GM19025 (cell line): Measurements from ENCODE around the gene NRSN2.
"Not testable (repeated sequence)": the region's sequence is repeated elsewhere in the genome, so short reads cannot be mapped to it uniquely, and the experiment has no call there.

ENCODE experiments used
- ATAC-seq: cut with Tn5 transposase; IDR thresholded peaks from one replicate; pipeline ENCODE4 v1.9.1; 2021; ENCODE audit warnings: mild to moderate bottlenecking, low read depth, moderate library complexity; ENCODE audit not compliant: unreplicated experiment

Gene NRSN2

DNA sequence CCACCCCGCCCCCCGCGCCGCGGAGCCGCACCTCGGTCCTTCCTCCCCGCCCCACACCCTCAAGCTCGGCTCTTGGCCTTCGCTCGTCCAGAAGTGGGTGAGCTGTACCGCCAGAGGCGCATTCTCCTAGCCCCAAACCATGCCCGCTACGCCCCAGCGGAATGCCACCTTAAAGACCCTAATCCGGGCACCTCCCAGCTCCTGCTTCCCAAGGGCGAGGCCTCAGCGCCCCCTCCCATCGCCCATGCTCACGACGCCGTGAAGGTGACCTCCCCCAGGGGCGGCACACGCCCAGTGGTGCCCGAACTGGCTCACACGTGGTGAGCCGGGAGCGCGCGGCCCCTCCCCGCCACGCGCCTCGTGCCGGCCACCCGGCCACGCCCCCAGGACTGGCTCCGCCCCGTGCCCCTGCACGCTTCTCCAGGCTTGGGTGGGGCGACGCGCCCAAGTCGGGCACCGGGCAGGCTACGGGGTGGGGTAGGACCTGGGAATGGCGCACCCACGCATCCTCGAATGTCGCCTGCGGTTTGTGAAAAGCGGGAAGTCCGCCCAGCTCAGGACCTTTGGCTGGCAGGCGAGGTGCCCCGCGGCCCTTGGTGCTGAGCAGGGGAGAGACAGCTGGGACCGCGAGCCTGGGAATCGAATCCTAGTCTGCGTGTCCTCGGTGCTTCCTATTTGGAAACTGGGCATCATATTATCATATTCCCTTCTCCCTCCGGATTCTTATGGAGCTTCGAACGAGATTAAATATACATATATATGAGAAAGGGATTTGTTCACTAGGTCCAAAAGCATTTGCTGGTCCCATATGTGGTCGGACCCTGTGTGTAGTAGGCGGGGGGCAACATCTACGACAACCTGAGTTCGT is 22.5 kb upstream of the NRSN2 start:
- peak; percentile 44 for ATAC-seq

DNA sequence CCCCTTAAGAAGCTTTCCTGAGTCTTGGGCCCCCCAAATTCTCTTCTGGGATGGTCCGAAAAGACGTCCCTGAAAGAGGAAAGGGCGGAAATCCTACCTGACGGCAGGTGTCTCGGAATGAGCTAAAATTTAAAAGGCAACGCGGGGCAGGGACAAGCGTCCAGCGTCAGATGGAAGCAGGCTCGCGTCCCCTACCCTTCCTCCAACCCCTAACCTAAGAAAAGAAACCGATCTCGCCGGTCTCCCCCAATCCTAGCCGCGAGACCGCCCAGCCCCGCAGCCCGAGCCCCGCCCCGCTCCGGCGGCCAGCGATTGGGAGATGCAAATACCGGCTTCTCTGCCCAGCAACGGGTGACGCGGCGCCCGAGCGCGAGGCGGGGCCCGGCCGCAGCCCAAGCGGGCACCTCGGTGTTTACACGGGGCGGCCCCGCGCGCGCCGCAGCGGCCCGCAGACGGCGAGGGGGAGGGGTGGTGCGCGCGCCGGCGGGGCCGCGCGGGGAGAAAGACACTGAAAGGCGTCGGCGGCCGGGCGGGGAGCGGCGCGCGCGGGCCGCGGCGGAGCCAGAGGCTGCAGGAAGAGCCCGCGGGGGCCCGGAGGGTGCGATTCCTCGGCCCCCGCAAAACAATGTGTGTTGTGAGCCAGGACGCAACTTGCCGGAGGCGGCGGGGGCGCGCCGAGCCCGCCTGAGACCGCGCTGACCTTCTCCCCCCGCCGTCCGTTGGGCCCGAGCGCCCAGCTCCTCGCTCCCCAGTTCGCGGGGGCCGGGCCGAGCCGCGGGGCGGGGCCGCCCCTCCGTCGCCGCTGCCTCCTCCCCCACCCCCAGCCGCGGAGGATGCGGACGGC is 21.6 kb upstream of the NRSN2 start, which contains the start of gene SOX12:
Gene SOX12, plus strand, starts transcription at position 508 of the 844 bp plus-strand sequence. CDS start 373 bp downstream, outside the sequence.
- ATAC-seq, result peak; percentile 71

DNA sequence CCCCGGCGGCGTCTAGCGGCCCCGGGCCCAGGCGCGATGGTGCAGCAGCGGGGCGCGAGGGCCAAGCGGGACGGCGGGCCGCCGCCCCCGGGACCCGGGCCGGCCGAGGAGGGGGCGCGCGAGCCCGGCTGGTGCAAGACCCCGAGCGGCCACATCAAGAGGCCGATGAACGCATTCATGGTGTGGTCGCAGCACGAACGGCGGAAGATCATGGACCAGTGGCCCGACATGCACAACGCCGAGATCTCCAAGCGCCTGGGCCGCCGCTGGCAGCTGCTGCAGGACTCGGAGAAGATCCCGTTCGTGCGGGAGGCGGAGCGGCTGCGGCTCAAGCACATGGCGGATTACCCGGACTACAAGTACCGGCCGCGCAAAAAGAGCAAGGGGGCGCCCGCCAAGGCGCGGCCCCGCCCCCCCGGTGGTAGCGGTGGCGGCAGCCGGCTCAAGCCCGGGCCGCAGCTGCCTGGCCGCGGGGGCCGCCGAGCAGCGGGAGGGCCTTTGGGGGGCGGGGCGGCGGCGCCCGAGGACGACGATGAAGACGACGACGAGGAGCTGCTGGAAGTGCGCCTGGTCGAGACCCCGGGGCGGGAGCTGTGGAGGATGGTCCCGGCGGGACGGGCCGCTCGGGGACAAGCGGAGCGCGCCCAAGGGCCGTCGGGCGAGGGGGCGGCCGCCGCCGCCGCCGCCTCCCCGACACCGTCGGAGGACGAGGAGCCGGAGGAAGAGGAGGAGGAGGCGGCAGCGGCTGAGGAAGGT is 20.8 kb upstream of the NRSN2 start:
- no peak for ATAC-seq

GRCh38 chr20:326645-327185 is 20.2 kb upstream of the NRSN2 start:
- ATAC-seq, result no peak

DNA sequence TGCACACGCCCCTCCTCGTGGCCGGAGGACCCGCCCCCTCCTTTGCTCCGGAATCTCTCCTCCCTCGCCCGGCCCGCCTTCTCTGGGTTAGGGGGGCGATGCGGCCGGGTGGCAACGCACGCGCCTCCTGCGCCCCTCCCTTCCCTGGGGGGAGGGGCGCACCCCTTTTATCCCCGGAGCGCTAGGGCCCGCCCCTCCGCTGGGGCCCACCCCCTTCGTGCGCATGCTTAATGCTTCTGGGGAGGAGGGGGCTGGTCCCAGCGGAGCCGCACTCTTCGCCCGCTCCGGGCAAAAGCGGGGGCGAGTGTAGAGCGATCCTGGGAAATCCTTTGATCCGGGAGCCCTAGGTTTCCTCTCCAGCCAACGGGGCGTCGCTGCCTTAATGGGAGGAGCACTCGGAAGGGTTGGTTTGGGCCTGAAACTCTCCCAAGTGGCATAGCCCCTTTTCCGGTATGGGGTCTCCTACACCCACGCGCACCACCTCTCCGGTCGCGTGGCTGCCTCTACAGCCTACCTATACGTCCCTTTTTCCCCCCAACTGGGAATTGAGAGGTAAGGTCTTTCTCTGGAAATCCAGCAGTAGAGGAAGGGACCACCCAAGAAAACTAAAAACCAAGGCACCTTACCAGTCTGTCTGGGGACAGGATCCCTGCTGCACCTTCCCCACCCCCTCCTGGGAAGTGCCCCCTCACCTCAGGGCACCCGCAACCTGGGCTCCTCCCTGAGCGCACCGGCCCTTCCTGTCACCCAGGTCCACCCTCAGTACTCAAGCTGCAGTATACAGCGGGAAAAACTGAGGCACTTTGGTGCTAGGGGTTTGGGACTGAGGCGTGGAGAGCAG is 19.5 kb upstream of the NRSN2 start:
- ATAC-seq, result no peak

GRCh38 chr20:328027-328974 is 18.6 kb upstream of the NRSN2 start:
- ATAC-seq, result no peak

- no peak for ATAC-seq
Observed at GRCh38 chr20:328975-329695, 17.8 kb upstream of the NRSN2 start.

DNA sequence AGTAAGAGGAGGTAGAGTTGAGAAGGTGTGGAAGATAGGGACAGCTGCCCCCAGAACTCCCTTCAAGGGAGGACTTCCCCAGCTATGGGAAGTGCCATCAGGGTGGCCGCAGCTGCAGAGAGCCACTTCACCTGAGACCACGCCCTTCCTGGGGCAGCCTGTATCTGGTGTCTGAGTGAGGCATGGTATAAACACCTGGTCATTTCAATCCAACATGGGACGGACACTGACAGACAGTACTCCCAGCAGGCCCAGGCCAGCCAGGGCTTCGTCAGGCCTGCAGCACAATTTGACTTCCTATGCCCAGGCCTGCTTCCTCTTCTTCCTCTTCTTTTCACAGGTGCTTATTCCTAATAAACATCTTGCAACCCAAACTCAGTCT is 17.1 kb upstream of the NRSN2 start:
- ATAC-seq, result no peak

- ATAC-seq, result no peak
Observed at GRCh38 chr20:330233-331149, 16.4 kb upstream of the NRSN2 start.

DNA sequence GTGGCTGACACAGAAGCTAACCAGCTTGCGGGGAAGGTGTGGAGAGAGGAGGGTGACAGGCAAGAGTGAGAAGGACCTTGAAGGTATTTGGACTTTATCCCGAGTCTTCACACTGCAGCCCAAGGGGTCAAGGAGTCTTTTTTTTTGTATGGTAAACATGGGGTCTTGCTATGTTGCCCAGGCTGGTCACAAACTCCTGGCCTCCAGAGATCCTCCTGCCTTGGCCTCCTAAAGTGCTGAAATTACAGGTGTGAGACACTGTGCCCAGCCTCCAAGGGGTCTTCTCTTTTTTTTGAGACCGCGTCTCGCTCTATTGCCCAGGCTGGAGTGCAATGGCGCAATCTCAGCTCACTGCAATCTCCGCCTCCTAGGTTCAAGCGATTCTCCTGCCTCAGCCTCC is 12.3 kb upstream of the NRSN2 start:
- ATAC-seq, result no peak

GRCh38 chr20:336040-336439 is 10.9 kb upstream of the NRSN2 start:
- not testable (repeated sequence) for ATAC-seq

DNA sequence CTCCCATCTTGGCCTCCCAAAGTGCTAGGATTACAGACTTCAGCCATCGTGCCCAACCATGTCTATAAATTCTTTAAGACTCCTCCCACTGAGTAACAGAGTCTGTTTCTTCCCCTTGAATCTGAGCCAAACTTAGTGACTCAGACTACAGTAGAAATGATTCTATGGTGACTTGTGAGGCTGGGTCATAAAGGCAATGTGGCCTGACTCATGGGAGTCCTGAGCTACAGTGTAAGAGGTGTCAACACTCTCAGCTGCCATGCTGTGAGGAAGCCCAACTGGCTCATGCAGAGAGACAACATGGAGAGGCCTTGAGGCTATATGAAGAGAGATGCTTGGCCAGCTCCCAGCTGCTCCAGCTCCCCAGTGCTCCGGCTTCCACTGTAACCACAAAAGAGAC is 5.2 kb upstream of the NRSN2 start:
- ATAC-seq, result no peak

- ATAC-seq, result no peak
Observed at GRCh38 chr20:343107-343506, 3.8 kb upstream of the NRSN2 start.

DNA sequence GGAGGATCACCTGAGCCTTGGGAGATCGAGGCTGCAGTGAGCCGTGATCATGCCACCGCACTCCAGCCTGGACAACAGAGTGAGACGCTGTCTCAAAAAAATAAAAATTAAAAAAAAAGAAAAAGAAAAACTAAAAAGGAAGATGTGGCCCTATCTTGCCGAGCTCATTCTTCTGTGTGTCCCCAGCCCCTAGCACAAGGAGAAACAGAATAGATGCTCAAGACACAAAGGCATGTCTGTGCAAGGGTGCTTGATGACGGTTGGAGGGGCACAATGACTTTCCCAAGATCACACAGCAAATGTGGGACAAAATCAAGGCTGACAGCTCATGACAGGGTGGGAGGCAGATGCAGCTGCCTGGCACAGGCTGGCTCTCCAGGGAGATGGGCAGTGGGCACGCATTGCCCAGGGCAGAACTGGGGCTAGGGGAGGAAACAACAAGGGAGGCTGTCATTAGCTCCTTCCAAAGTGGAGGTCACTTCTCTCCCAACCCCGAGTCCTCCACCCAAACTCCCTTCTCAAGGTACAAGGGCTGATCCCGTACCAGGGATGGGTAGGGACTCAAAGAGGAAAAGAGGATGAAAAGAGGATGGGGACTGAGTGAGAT is 775 bp upstream of the NRSN2 start:
- ATAC-seq, result no peak

- no peak for ATAC-seq
Observed at GRCh38 chr20:347317-347639, 367 bp downstream of the NRSN2 start.

GRCh38 chr20:347640-348484 is 951 bp downstream of the NRSN2 start:
- peak; percentile 70 for ATAC-seq
